ENCODE results near the gene FBXW4.

DNA sequence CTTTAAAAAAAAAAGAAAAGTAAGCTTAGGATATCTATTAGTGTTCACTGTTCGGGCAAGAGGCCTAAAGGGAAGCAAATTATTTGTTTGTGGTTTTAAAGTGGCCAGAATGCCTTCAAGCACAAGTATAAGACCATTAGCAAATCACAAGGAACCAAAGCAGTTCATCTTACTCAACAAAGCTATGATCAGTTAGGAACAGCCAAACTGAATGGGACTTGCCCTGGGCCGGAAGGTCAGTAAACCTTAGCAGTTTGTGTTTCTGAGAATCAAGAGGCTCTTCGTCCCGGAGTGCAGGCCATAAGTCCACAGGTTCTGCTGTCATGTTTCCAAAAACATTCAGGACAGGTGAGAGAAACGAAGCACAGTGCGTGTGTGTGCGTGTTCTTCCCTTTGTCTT lies 4.5 kb downstream of the FBXW4 start:
- TF ChIP-seq, protein P1, sequence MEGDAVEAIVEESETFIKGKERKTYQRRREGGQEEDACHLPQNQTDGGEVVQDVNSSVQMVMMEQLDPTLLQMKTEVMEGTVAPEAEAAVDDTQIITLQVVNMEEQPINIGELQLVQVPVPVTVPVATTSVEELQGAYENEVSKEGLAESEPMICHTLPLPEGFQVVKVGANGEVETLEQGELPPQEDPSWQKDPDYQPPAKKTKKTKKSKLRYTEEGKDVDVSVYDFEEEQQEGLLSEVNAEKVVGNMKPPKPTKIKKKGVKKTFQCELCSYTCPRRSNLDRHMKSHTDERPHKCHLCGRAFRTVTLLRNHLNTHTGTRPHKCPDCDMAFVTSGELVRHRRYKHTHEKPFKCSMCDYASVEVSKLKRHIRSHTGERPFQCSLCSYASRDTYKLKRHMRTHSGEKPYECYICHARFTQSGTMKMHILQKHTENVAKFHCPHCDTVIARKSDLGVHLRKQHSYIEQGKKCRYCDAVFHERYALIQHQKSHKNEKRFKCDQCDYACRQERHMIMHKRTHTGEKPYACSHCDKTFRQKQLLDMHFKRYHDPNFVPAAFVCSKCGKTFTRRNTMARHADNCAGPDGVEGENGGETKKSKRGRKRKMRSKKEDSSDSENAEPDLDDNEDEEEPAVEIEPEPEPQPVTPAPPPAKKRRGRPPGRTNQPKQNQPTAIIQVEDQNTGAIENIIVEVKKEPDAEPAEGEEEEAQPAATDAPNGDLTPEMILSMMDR (IDR thresholded peaks at IDR 0.05) = no peak
- TF ChIP-seq POLR2A (IDR thresholded peaks at IDR 0.05) = no peak

Data from uterus (tissue), 2 donors.